ENCODE results near the gene MAGEL2.

Gene MAGEL2

DNA sequence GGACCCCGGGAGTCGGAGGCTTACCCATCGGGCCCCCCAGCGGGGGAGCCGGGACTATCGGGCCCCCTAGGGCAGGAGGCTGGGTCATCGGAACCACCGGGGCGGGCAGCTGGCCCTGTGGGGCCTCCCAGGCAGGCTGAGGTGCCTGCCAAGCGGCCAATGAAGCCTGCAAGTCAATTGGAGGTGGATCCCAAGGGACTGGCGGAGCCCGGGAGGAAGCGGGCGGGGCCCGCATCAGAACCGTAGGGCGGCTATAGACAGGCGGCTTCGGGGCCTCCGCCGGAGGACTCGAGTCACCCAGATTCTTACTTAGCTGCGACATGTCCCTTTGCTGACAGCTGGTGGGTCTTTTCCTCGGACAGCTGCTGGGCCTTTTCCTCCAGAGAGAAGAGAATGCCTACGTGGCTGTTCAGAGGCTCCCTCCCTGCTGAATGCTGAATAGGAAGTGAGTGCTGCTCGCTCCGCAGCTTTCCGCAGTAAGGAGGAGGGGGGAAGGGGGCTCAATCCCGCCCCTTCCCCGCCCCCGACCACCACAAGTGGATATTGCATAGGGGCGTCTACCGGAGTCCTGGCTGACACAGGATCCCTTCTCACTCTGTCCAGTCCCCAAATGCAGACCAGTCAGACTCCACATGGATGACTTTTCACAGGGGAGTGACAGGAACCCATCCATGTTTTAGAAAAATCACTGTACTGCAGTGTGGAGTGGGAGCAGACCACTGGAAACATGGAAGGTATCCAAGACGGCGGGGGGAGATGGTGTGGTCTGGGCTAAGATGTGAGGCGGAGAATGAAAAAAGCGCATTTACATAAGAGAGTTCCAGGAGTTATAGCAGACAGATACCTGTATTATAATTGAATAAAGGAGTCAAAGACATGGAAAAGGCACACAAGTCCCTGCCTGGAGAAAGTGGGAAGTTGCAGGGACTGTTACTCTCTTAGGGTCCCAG lies at the start of gene MAGEL2:
Gene MAGEL2 (minus strand): TSS at position 447 of the 950 bp plus-strand sequence. CDS start 125 bp downstream, at position 322.
- DNase-seq = no peak

DNA sequence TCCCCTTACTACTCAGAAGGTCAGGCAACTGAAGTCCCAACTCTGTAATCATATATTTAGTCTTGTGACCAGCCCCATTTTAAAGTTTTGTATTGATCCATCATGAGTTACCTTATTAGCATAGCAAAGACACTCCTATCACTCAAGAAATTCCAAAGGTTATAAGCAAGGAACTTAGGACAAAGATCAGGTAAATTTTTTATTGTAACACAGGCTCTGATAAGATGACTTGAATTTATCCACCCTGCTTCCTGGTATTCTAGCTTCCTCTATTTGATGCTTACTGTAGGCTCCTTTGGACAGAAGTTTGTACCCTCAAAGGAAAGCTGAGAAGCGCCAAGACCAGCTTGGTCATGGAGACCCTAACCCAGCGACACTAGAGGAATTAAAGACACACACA lies 47.6 kb upstream of the MAGEL2 start:
- DNase-seq = no peak

DNA sequence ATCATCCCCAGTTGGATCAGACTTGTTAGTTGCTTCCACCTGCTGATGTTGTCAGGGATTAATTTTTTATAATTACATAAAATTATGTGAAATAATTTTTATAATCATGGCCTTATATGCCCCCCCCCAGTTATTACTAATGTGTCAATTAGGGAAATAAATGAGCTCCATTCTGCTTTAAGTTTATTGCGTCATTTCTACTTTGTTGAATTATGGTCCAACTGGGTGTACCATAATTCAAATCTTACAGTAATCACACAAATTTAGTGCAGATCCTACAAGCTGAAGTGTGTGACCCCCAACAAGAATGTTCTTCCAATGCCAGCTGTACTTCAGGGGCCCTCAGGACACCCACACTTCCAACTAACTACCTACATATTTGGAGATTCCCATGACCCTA lies 46.9 kb upstream of the MAGEL2 start:
- no peak for DNase-seq

GRCh38 chr15:23690450-23690852 lies 42.8 kb upstream of the MAGEL2 start:
- DNase-seq = peak; percentile 47

DNA sequence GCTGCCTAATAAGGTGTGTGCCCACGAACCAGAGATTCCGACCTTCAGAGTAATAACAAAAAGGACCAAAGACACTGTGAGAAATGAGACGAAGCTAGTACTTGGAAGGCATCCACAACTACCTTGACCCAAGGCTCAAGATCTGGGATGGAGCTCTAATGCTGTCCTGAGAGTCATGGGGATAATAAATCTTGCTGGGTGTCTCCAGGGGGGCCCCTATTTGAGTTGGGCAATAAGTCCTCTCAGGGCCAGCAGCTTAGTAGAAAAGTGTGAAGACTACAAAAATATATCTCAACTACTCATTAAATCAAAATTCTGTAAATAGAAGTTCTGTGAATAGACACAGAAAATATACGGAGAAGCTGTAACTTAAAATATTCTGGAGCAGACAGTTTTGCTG lies 42.3 kb upstream of the MAGEL2 start:
- DNase-seq = no peak

GRCh38 chr15:23687143-23687470 lies 39.4 kb upstream of the MAGEL2 start, which contains the start of gene NDN:
Gene NDN, minus strand, starts transcription at chr15:23687305. Its CDS starts 88 bp downstream, at chr15:23687217.
- peak; percentile 20 for DNase-seq

DNA sequence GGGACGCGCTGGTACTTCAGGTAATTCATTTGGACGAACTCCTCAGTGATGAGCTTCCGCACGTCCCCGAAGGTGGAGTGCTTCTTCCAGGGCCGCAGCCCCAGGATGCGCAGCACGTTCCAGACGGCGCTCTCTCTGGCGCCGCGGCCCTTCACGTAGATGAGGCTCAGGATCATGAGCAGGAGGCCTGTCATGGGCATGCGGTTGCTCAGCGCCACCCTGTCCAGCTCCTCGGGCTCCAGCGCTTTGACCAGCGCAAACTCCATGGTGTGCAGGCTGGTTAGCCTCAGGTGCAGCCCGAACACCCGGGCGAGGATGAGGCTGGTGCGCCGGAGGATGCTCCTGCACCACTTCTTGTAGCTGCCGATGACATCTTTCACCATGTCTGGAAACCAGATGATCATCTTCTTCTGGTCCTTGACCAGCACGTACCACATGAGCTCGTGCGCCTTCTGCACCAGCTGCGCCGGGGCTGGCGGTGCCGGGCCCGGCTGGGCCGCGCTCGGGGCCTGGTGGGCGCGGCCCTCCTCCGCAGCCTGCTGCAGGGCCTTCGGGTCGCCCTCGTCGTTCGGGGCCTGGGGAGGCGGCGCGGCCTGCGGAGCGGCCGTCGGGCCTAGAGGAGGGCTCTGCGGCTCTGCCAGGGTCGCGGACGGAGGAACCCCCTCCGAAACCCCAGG lies 38.9 kb upstream of the MAGEL2 start:
- no peak for DNase-seq

- no peak for DNase-seq
Observed at GRCh38 chr15:23671481-23671880, 23.8 kb upstream of the MAGEL2 start.

- DNase-seq = no peak
Observed at GRCh38 chr15:23670970-23671369, 23.3 kb upstream of the MAGEL2 start.

DNA sequence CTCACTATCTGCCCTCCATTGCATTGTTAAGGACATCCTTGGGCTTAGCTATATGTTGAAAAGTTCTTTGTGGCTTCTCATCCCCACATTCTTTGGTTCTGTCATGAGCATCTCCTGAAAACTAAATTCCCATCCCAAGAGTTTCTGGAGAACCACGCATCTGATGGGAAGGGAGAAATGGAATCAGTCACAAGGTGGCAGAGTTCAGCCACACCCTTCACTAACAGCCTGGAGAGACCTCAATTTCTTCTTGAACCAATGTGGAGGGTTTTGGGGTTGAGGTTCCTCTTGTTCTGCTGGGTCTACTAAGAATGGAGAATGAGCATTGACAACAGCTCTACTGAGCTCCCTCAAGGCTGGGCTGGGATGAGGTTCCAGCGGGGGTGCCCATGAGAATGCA lies 15.6 kb upstream of the MAGEL2 start:
- DNase-seq = no peak

DNA sequence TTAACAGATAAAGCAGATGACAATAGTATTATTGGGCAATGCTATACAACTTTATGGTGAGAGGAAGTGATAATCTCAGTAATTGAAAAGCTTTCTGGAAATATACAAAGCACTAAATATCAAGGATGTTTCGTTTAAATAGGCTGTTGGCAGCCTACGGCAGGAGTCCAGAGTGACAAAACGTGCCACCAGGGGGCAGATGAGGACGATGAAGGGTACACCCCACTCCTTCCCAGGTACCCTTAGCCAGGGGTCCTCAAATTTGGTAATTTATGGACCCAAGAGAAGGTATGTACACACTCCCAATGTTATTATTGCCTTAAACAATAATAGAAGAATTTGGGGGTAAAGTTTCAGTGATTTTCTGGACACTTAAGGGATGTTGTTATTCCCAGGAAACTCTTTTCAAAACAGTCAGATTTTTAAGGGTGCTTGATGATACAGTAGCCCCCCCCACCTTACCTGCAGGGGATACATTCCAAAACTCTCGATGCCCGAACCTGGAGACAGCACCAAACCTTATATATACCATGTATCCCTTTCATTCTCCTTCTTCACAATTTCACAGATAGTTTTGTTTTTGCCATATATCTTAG lies 1.4 kb upstream of the MAGEL2 start:
- DNase-seq = no peak

DNA sequence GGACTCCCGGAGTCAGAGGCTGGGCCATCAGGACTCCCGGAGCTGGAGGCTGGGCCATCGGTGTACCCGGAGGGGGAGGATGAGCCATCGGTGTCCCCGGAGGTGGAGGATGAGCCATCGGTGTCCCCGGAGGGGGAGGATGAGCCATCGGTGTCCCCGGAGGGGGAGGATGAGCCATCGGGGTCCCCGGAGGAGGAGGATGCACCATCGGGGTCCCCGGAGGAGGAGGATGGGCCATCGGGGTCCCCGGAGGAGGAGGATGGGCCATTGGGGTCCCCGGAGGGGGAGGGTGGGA lies 719 bp downstream of the MAGEL2 start:
- DNase-seq = no peak

GRCh38 chr15:23646165-23647000 lies 1.3 kb downstream of the MAGEL2 start:
- no peak for DNase-seq

- DNase-seq = no peak
Observed at GRCh38 chr15:23645371-23646164, 2.1 kb downstream of the MAGEL2 start.

- DNase-seq = no peak
Observed at GRCh38 chr15:23644829-23645228, 2.8 kb downstream of the MAGEL2 start.

DNA sequence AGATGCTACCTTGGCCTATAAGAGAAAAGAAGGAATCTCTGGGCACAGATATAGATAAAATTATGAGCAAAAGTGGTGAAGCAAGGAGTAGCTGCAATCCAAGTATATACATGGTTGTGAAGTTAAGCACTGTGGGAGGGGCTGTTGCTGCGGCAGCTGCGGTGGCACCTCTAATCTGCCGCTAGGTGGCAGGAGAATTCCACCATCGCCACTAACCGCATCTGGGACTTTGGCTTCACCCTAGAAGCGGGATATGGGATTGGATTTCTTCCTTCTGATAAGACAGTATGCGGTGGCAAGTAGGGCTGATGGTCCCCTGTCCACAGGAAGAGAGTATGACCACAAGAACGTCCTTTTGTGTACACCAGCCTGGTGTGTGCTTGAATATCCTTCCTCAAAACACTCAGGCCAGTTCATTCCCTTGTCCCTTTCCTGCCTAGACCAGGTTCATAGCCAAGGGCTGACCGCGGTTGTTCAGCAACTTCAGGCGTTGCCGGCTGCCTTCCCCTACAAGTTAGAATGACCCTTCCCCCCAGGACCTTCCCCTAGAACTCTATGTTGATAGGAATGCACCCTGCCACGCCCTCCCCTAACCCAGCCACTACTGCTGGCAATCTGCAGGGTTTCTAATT lies 5.1 kb downstream of the MAGEL2 start:
- DNase-seq = no peak

DNA sequence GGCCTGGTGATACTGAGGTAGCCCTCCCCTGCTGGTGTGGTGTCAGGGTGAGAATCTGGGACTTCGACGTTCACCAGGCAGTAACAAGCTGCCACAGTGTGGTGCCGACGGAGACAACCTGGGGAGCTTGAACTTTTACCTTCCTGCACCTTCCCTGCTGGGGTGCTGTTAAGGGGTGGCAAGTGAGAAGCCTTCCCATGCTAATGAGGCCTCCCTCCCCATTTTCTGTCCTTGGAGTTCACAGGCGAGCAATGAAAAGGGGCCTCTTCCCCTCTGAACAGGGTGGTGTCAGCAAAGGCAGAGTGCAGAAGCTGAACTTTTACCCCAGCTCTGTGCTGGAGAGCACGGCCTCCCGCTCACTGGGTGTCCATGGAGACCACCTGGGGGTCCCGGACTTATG lies 13.5 kb downstream of the MAGEL2 start:
- no peak for DNase-seq

- no peak for DNase-seq
Observed at GRCh38 chr15:23629234-23629805, 18.3 kb downstream of the MAGEL2 start.

DNA sequence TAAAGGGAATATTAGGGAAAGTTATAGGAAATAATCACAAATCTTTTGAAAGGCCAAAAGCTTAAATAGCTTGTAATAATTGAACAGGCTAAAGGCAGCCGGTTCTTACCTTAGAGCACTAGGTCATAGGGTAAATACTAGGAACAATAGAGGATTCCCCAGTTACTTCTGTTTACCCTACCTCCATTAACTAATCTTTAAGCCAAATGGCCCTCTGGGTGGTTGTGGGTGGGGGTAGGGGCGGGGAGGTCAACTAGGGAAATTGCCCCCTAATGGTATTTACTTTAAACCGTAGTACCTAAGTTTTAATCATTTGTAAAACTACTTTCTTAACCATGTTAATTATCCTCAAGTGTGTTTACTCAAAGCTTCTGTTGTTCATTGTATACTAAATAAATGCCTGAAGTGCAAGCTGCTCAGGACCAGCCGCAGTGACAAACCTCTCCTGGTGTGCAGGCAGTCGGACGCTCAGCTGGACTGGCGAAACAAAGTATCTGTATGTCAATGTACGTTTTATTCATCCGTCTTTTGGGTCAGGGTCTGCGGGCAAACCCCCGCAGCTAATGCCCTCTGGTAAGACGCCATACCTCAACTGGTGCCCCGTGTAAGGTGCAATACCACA lies 18.9 kb downstream of the MAGEL2 start:
- no peak for DNase-seq

- no peak for DNase-seq
Observed at GRCh38 chr15:23616536-23616935, 31.1 kb downstream of the MAGEL2 start.

DNA sequence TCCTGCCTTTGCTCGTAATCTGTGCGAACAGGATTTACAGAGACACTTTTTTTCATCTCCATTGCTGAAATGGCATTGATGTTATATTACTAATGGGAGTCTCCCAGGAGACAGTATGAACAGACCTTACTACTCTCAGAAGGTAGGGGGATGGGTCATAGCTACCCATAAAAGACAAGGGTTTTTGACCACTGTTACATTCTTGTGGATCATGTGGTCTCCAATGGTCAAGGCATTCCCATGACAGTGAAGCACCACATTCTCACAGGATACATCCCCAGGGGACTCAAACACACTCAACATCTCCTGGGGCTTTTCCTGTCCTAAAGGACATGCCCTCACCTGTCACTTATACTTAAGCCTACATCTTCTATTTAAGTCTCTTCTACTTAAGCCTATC lies 41.4 kb downstream of the MAGEL2 start:
- no peak for DNase-seq
